OCI-LY7 (cell line): ENCODE results near the gene ALK.

Experiments used
- EZH2phosphoT487 ChIP-seq: fragments of 200-600 bp; sonication (generic); IDR thresholded peaks from 2 replicates; pipeline ENCODE4 v1.6.1; 2018; ENCODE audit warnings: low read depth, borderline replicate concordance, mild to moderate bottlenecking, mixed run types, antibody characterized with exemption, low read length, moderate library complexity, mixed read lengths
- TF ChIP-seq, protein P1 (sequence below): fragments of 200-600 bp; sonication (generic); conservative IDR thresholded peaks from 2 replicates; pipeline ENCODE4 v1.5.1; 2014; ENCODE audit warnings: mild to moderate bottlenecking, antibody characterized with exemption, low read length, moderate library complexity, mixed read lengths

DNA sequence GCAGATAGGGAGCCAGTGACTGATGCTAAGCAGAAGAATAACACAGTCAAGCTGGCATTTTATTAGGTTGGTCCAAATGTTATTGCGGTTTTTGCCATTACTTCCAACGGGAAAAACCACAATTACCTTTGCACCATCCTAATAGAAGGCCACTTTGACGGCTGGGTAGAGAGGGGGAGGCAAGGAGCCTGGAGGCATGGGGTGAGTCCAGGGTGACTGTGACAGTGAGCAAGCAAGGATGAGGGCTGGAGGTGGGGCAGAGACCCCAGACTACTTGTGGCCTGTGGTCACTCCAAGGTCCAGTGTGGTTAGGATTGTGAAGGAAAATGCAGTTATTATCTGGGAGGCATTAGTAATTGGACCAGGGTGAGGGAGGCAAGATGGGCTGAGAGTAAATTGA, 416.6 kb downstream of the ALK start:
- TF ChIP-seq, protein P1, sequence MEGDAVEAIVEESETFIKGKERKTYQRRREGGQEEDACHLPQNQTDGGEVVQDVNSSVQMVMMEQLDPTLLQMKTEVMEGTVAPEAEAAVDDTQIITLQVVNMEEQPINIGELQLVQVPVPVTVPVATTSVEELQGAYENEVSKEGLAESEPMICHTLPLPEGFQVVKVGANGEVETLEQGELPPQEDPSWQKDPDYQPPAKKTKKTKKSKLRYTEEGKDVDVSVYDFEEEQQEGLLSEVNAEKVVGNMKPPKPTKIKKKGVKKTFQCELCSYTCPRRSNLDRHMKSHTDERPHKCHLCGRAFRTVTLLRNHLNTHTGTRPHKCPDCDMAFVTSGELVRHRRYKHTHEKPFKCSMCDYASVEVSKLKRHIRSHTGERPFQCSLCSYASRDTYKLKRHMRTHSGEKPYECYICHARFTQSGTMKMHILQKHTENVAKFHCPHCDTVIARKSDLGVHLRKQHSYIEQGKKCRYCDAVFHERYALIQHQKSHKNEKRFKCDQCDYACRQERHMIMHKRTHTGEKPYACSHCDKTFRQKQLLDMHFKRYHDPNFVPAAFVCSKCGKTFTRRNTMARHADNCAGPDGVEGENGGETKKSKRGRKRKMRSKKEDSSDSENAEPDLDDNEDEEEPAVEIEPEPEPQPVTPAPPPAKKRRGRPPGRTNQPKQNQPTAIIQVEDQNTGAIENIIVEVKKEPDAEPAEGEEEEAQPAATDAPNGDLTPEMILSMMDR, result no peak
- no peak for TF ChIP-seq EZH2phosphoT487
